Measurements from ENCODE around the gene SEPSECS.
A peak's percentile ranks its signal among the peaks of the same experiment; 100 is the strongest.
"Not testable (repeated sequence)": the region's sequence is repeated elsewhere in the genome, so short reads cannot be mapped to it uniquely, and the experiment has no call there.

The SEPSECS gene

GRCh38 chr4:25090516-25090915 is 69.7 kb downstream of the SEPSECS start:
- no peak for ATAC-seq
- no peak for TF ChIP-seq BACH2 (CRISPR knock-in tag; IDR thresholded peaks at IDR 0.05; ENCODE audit: borderline replicate concordance)
- TF ChIP-seq GLIS3 (CRISPR knock-in tag; IDR thresholded peaks at IDR 0.05) = no peak
- TF ChIP-seq CSRNP3 (CRISPR knock-in tag; IDR thresholded peaks at IDR 0.05) = no peak

- ATAC-seq = peak; percentile 25
- TF ChIP-seq GLIS3 (CRISPR knock-in tag; IDR thresholded peaks at IDR 0.05) (no peak), ZNF70 (CRISPR knock-in tag; IDR thresholded peaks at IDR 0.05) (no peak), ZNF8 (CRISPR knock-in tag; IDR thresholded peaks at IDR 0.05) (no peak), CSRNP3 (CRISPR knock-in tag; IDR thresholded peaks at IDR 0.05) (no peak), ISL1 (CRISPR knock-in tag; IDR thresholded peaks at IDR 0.05) (no peak), ARNTL (CRISPR knock-in tag; IDR thresholded peaks at IDR 0.05; ENCODE audit: borderline replicate concordance, low read depth) (no peak), ZFP3 (CRISPR knock-in tag; IDR thresholded peaks at IDR 0.05) (no peak), TOX (CRISPR knock-in tag; IDR thresholded peaks at IDR 0.05; ENCODE audit: borderline replicate concordance) (no peak), OSR1 (CRISPR knock-in tag; IDR thresholded peaks at IDR 0.05) (no peak), CSDC2 (CRISPR knock-in tag; IDR thresholded peaks at IDR 0.05) (no peak), PPARA (CRISPR knock-in tag; IDR thresholded peaks at IDR 0.05; ENCODE audit: borderline replicate concordance) (no peak)
- TF ChIP-seq, protein P1, sequence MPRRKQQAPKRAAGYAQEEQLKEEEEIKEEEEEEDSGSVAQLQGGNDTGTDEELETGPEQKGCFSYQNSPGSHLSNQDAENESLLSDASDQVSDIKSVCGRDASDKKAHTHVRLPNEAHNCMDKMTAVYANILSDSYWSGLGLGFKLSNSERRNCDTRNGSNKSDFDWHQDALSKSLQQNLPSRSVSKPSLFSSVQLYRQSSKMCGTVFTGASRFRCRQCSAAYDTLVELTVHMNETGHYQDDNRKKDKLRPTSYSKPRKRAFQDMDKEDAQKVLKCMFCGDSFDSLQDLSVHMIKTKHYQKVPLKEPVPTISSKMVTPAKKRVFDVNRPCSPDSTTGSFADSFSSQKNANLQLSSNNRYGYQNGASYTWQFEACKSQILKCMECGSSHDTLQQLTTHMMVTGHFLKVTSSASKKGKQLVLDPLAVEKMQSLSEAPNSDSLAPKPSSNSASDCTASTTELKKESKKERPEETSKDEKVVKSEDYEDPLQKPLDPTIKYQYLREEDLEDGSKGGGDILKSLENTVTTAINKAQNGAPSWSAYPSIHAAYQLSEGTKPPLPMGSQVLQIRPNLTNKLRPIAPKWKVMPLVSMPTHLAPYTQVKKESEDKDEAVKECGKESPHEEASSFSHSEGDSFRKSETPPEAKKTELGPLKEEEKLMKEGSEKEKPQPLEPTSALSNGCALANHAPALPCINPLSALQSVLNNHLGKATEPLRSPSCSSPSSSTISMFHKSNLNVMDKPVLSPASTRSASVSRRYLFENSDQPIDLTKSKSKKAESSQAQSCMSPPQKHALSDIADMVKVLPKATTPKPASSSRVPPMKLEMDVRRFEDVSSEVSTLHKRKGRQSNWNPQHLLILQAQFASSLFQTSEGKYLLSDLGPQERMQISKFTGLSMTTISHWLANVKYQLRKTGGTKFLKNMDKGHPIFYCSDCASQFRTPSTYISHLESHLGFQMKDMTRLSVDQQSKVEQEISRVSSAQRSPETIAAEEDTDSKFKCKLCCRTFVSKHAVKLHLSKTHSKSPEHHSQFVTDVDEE (CRISPR knock-in tag; IDR thresholded peaks at IDR 0.05) = no peak
Measured at GRCh38 chr4:25089051-25089763, 71.0 kb downstream of the SEPSECS start.

GRCh38 chr4:25088093-25088952 is 71.9 kb downstream of the SEPSECS start:
- TF ChIP-seq TCF4 (CRISPR knock-in tag; IDR thresholded peaks at IDR 0.05; ENCODE audit: borderline replicate concordance) (no peak), BACH2 (CRISPR knock-in tag; IDR thresholded peaks at IDR 0.05; ENCODE audit: borderline replicate concordance) (no peak)
- ATAC-seq = peak; percentile 63

DNA sequence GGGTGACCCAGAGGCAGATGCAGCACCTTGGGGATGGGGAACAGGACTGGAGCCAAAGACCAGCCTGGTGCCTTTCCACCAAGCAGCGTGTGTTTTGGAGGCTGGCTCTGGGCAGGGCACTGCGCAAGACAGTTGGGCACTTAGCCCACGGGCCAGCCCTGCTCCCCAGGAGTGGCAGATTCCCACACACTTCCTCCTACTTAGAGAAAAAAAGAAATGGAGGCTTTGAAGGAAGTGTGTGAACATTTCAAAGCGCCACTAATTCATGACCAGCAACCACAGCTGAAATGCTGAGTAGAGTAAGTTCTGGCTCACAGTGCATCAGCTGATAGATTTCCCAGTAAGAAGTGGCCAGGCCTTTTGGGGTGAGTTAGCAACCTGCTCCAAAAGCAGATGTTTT is 74.6 kb downstream of the SEPSECS start:
- TF ChIP-seq, protein P2, sequence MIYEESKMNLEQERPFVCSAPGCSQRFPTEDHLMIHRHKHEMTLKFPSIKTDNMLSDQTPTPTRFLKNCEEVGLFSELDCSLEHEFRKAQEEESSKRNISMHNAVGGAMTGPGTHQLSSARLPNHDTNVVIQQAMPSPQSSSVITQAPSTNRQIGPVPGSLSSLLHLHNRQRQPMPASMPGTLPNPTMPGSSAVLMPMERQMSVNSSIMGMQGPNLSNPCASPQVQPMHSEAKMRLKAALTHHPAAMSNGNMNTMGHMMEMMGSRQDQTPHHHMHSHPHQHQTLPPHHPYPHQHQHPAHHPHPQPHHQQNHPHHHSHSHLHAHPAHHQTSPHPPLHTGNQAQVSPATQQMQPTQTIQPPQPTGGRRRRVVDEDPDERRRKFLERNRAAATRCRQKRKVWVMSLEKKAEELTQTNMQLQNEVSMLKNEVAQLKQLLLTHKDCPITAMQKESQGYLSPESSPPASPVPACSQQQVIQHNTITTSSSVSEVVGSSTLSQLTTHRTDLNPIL (CRISPR knock-in tag; IDR thresholded peaks at IDR 0.05; ENCODE audit: low read depth) = no peak
- TF ChIP-seq PPARA (CRISPR knock-in tag; IDR thresholded peaks at IDR 0.05; ENCODE audit: borderline replicate concordance) = no peak
- TF ChIP-seq OSR1 (CRISPR knock-in tag; IDR thresholded peaks at IDR 0.05) = no peak
- no peak for ATAC-seq

- ATAC-seq = not testable (repeated sequence)
Measured at GRCh38 chr4:25083441-25083840, 76.8 kb downstream of the SEPSECS start.
